SK-N-SH (cell line): ENCODE results near the gene VGLL4. TPM values are rescaled to one million over a fixed set of nuclear protein-coding genes. Genes with fewer than 3 reads are reported as not detected.

Source experiments
- CTCF ChIA-PET: fragments of 300-600, 350-600 bp; formaldehyde crosslinking; extraction: SDS; loops from one replicate; lab custom pipeline; 2021; lab: Yijun Ruan, JAX
- POLR2A ChIA-PET: fragments of 350-600 bp; sonication (Branson Sonifier 250); formaldehyde crosslinking; extraction: SDS; loops from one replicate; lab custom pipeline; 2020; ENCODE audit warnings: antibody characterized with exemption, inconsistent platforms; lab: Yijun Ruan, JAX
- DNase-seq: peaks from one replicate; pipeline ENCODE4 v3.0.0; 2012
- H2AFZ ChIP-seq: fragments of 200-600 bp; sonication (generic); 2 replicates; pipeline ENCODE4 v1.8.1; 2016; ENCODE audit warnings: antibody characterized with exemption, mild to moderate bottlenecking, low read depth
- H3F3A ChIP-seq: fragments of 200-600 bp; sonication (generic); replicated peaks from 2 replicates; pipeline ENCODE3; 2016; ENCODE audit warnings: antibody characterized with exemption, mild to moderate bottlenecking; ENCODE audit not compliant: insufficient read depth
- H3K27ac ChIP-seq, 2 experiments: fragments of 200-500 bp in 1 of 2; fragments of 200-600 bp in 1 of 2; sonication (Bioruptor generic) in 1 of 2; sonication (generic), shearing (Covaris generic) in 1 of 2; 2 replicates each; pipeline versions ENCODE4 v1.5.1 to v1.6.1; 2014 to 2016; ENCODE audit warnings: low read depth in 2 of 2, inconsistent platforms in 1 of 2, low read length in 1 of 2, mild to moderate bottlenecking in 1 of 2, mixed read lengths in 1 of 2
- H3K27me3 ChIP-seq: fragments of 200-600 bp; sonication (generic), shearing (Covaris generic); 2 replicates; pipeline ENCODE4 v1.6.1; 2016; ENCODE audit warnings: mixed run types; ENCODE audit not compliant: insufficient read depth
- H3K36me3 ChIP-seq, 2 experiments: fragments of 200-500 bp in 1 of 2; fragments of 200-600 bp in 1 of 2; sonication (Bioruptor generic) in 1 of 2; sonication (generic) in 1 of 2; replicated peaks in 1 of 2; 2 replicates each; pipeline versions ENCODE3 to v1.5.1; 2014 to 2016; ENCODE audit warnings: low read length in 1 of 2, mild to moderate bottlenecking in 1 of 2; ENCODE audit not compliant: insufficient read depth in 2 of 2, control insufficient read depth in 1 of 2
- H3K4me1 ChIP-seq, 2 experiments: fragments of 200-500 bp in 1 of 2; fragments of 200-600 bp in 1 of 2; sonication (Bioruptor generic) in 1 of 2; sonication (generic), shearing (Covaris generic) in 1 of 2; 2 replicates each; pipeline versions ENCODE4 v1.5.1 to v1.6.1; 2014 to 2016; ENCODE audit warnings: low read depth in 1 of 2, low read length in 1 of 2, mixed run types in 1 of 2; ENCODE audit not compliant: insufficient read depth in 2 of 2, control insufficient read depth in 1 of 2
- H3K4me2 ChIP-seq: fragments of 200-600 bp; sonication (generic), shearing (Covaris generic); 2 replicates; pipeline ENCODE4 v1.6.1; 2017; ENCODE audit warnings: mixed run types
- H3K4me3 ChIP-seq, 2 experiments: fragments of 200-500 bp in 1 of 2; fragments of 200-600 bp in 1 of 2; sonication (Bioruptor generic) in 1 of 2; sonication (generic), shearing (Covaris generic) in 1 of 2; 2 replicates each; pipeline versions ENCODE4 v1.5.1 to v1.8.1; 2014 to 2016; ENCODE audit warnings: low read depth in 2 of 2, inconsistent platforms in 1 of 2, low read length in 1 of 2, mild to moderate bottlenecking in 1 of 2, mixed read lengths in 1 of 2, moderate library complexity in 1 of 2
- H3K79me2 ChIP-seq: fragments of 200-600 bp; sonication (generic); 2 replicates; pipeline ENCODE4 v1.8.1; 2017; ENCODE audit warnings: mild to moderate bottlenecking; ENCODE audit not compliant: insufficient read depth
- H3K9ac ChIP-seq: fragments of 200-600 bp; sonication (generic); 2 replicates; pipeline ENCODE4 v1.6.1; 2017; ENCODE audit warnings: mixed run types
- H3K9me2 ChIP-seq: fragments of 200-600 bp; sonication (generic); 2 replicates; pipeline ENCODE4 v1.6.1; 2017; ENCODE audit warnings: mixed run types
- H3K9me3 ChIP-seq: fragments of 200-600 bp; sonication (generic); 2 replicates; pipeline ENCODE4 v1.6.1; 2017; ENCODE audit warnings: mixed run types, mild to moderate bottlenecking, moderate library complexity
- H4K20me1 ChIP-seq: fragments of 200-600 bp; sonication (generic); 2 replicates; pipeline ENCODE4 v1.6.1; 2017; ENCODE audit warnings: mild to moderate bottlenecking, mixed run types; ENCODE audit not compliant: insufficient read depth
- CTCF ChIP-seq: fragments of 200-600 bp; sonication (generic); IDR thresholded peaks from 2 replicates; pipeline ENCODE4 v1.6.1; 2017; ENCODE audit warnings: antibody characterized with exemption, mild to moderate bottlenecking, moderate library complexity
- FOSL2 ChIP-seq: IDR thresholded peaks from 2 replicates; pipeline ENCODE4 v1.4.0; 2012; ENCODE audit warnings: low read depth, mild to moderate bottlenecking, moderate library complexity, borderline replicate concordance
- FOXM1 ChIP-seq: IDR thresholded peaks from 2 replicates; pipeline ENCODE4 v1.4.0; 2012; ENCODE audit warnings: low read depth, mild to moderate bottlenecking
- GATA2 ChIP-seq: sonication (generic); formaldehyde crosslinking; IDR thresholded peaks from 2 replicates; pipeline ENCODE4 v1.5.0; 2020; ENCODE audit warnings: mild to moderate bottlenecking, missing genetic modification reagents
- MXI1 ChIP-seq: IDR thresholded peaks from 2 replicates; pipeline ENCODE4 v1.6.1; 2012; ENCODE audit warnings: mild to moderate bottlenecking, low read depth, low read length, improper control_type of control experiment
- RAD21 ChIP-seq: IDR thresholded peaks from 2 replicates; pipeline ENCODE4 v1.6.1; 2012; ENCODE audit warnings: mild to moderate bottlenecking, low read length
- REST ChIP-seq: IDR thresholded peaks from 2 replicates; pipeline ENCODE4 v1.6.1; 2012; ENCODE audit warnings: mild to moderate bottlenecking, low read depth, low read length, moderate library complexity
- SIN3A ChIP-seq: IDR thresholded peaks from 2 replicates; pipeline ENCODE4 v1.6.1; 2012; ENCODE audit warnings: low read depth, mild to moderate bottlenecking, low read length, moderate library complexity, borderline replicate concordance
- SMC3 ChIP-seq: IDR thresholded peaks from 2 replicates; pipeline ENCODE4 v1.6.1; 2012; ENCODE audit warnings: low read depth, low read length, improper control_type of control experiment
- TCF12 ChIP-seq: IDR thresholded peaks from 2 replicates; pipeline ENCODE4 v1.4.0; 2012
- ZBTB33 ChIP-seq: IDR thresholded peaks from 2 replicates; pipeline ENCODE4 v1.4.0; 2012; ENCODE audit warnings: low read depth, borderline replicate concordance
- WGBS: methylation state at CpG from one replicate; pipeline ENCODE4 v1.1.6; 2017; ENCODE audit warnings: low lambda C conversion rate; 5-methylcytosine and 5-hydroxymethylcytosine counted together
- polyA plus RNA-seq, 3 experiments: library from polyadenylated mRNA; depleted of rRNA; stranded (reverse); fragments of >200 nt; gene quantifications; 2 replicates each; pipeline ENCODE4 v1.2.3, GENCODE V29; 2012

Gene VGLL4
- polyA plus RNA-seq, 1 of the 3 experiments (the other 2 are of a cell fraction) = 48.9 TPM

- TF ChIP-seq CTCF (no peak), SMC3 (no peak), GATA2 (CRISPR knock-in tag) (no peak), SIN3A (no peak), MXI1 (no peak)
These were observed 3.6 kb downstream of the VGLL4 start (continued) for GRCh38 chr3:11640009-11640673.

GRCh38 chr3:11638495-11639358 lies 5.0 kb downstream of the VGLL4 start:
- Histone ChIP-seq H3K9me2 (no peaks in the 10 kb centered on the region), H3K9me3 (no peaks in the 10 kb centered on the region), H3K4me2 (peak overlapping the region; percentile 84), H3K4me3 (peak overlapping the region; percentile 30 to 71), H4K20me1 (peaks cover 70% of the 10 kb centered on the region), H2AFZ (no peak overlapping the region), H3K27ac (peak overlapping the region; percentile 91 to 98), H3K36me3 (peaks cover 0 to 12% of the 10 kb centered on the region in 2 experiments), H3K79me2 (peaks cover 99% of the 10 kb centered on the region), H3K4me1 (peaks cover 49 to 57% of the 10 kb centered on the region in 2 experiments), H3K27me3 (no peaks in the 10 kb centered on the region), H3F3A (peaks cover 27% of the 10 kb centered on the region), H3K9ac (peak overlapping the region; percentile 66)
- CTCF ChIA-PET = interaction anchor here (0.6 to 3.2 kb wide), 11 partner anchors 10 to 260 kb away, joined by 3 to 18 read pairs (median 4); no protein-coding TSS in a partner anchor
- DNase-seq = peak; percentile 59
- POLR2A ChIA-PET = interaction anchor here (1.2 kb wide), 2 partner anchors 75 to 80 kb away, joined by 3 to 4 read pairs; no protein-coding TSS in a partner anchor
- TF ChIP-seq FOSL2 (no peak), FOXM1 (no peak), MXI1 (0 out of 2 replicates have a peak, but pooled peaks have one; percentile 41), TCF12 (no peak), REST (no peak), RAD21 (peak; percentile 14; the same call in 1 of the 2 replicates), ZBTB33 (no peak), SMC3 (peak; percentile 2; the same call in 1 of the 2 replicates)
- WGBS = 33% methylated on average over 17 of the region's 17 CpGs
